ENCODE data around the gene SUCLG2. TPM values are rescaled to one million over a fixed set of nuclear protein-coding genes. Genes with fewer than 3 reads are reported as not detected.

The SUCLG2 gene
- total RNA-seq, 1 experiment from 2014 or later = 38.5 TPM

GRCh38 chr3:67642190-67642589, 12.2 kb downstream of the SUCLG2 start:
- H2AFZ ChIP-seq (ENCODE audit: low read length) = no peak overlapping the region
- H3K4me2 ChIP-seq (ENCODE audit: insufficient read depth, insufficient read length, low read length) = no peak overlapping the region
- H3K79me1 ChIP-seq (ENCODE audit: insufficient read depth, low read depth, low read length, poor library complexity, severe bottlenecking) = no peaks in the 10 kb centered on the region
- no peak overlapping the region for H2AK5ac ChIP-seq (ENCODE audit: insufficient read length, low read length)
- H4K91ac ChIP-seq (ENCODE audit: insufficient read length, low read depth, low read length) = no peak overlapping the region
- H3K23ac ChIP-seq (ENCODE audit: insufficient read length, low read depth, low read length) = no peak overlapping the region
- H4K20me1 ChIP-seq (ENCODE audit: control insufficient read depth, insufficient read depth, insufficient read length) = no peaks in the 10 kb centered on the region
- WGBS (ENCODE audit: extremely low coverage, insufficient read length, low lambda C conversion rate) = no CpG with 5 or more reads among the region's 4 CpGs
- H2BK20ac ChIP-seq (ENCODE audit: low read depth, low read length, poor library complexity, severe bottlenecking) = no peak overlapping the region
- Mint-ChIP-seq H3K4me3 (no peak overlapping the region), H3K27ac (no peak overlapping the region), H3K4me1 (no peaks in the 10 kb centered on the region), H3K9me3 (no peaks in the 10 kb centered on the region; a peak in 1 of 5 replicates), H3K36me3 (ENCODE audit: insufficient read depth in 1 of 3, low read depth in 3 of 3) (peaks cover 0 to 8% (median under 1%) of the 10 kb centered on the region in 3 experiments; a peak in 4 of 7 replicates), H3K27me3 (ENCODE audit: low read depth) (no peaks in the 10 kb centered on the region)
- H3K9me3 ChIP-seq (ENCODE audit: control insufficient read depth, low read depth, low read length) = no peaks in the 10 kb centered on the region
- no peak overlapping the region for H3K27ac ChIP-seq (ENCODE audit: insufficient read length, low read depth, low read length)
- no peak overlapping the region for H3K56ac ChIP-seq (ENCODE audit: insufficient read length, low read depth, low read length)
- H3K23me2 ChIP-seq (ENCODE audit: insufficient read length, low read depth, low read length, poor library complexity, severe bottlenecking) = no peaks in the 10 kb centered on the region
- H3K27me3 ChIP-seq (ENCODE audit: insufficient read depth, low read length) = no peaks in the 10 kb centered on the region
- H3T11ph ChIP-seq (ENCODE audit: low read length) = no peak overlapping the region
- H3K14ac ChIP-seq (ENCODE audit: insufficient read depth, low read length) = no peak overlapping the region
- no peak overlapping the region for H4K5ac ChIP-seq (ENCODE audit: insufficient read length, low read depth, low read length)
- no peak overlapping the region for H2BK15ac ChIP-seq (ENCODE audit: low read depth, low read length)
- DNase-seq = no peak
- H3K79me2 ChIP-seq (ENCODE audit: insufficient read depth, low read length) = no peaks in the 10 kb centered on the region
- no peak overlapping the region for H3K18ac ChIP-seq (ENCODE audit: insufficient read length, low read depth, low read length)
- TF ChIP-seq, protein P1, sequence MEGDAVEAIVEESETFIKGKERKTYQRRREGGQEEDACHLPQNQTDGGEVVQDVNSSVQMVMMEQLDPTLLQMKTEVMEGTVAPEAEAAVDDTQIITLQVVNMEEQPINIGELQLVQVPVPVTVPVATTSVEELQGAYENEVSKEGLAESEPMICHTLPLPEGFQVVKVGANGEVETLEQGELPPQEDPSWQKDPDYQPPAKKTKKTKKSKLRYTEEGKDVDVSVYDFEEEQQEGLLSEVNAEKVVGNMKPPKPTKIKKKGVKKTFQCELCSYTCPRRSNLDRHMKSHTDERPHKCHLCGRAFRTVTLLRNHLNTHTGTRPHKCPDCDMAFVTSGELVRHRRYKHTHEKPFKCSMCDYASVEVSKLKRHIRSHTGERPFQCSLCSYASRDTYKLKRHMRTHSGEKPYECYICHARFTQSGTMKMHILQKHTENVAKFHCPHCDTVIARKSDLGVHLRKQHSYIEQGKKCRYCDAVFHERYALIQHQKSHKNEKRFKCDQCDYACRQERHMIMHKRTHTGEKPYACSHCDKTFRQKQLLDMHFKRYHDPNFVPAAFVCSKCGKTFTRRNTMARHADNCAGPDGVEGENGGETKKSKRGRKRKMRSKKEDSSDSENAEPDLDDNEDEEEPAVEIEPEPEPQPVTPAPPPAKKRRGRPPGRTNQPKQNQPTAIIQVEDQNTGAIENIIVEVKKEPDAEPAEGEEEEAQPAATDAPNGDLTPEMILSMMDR (conservative IDR thresholded peaks at IDR 0.05) = no peak
- no peak overlapping the region for H4K8ac ChIP-seq (replicated peaks; ENCODE audit: insufficient read length, low read depth, low read length)
- H3K4ac ChIP-seq (ENCODE audit: low read depth, low read length) = no peak overlapping the region
- H3K9ac ChIP-seq (ENCODE audit: extremely low read depth, insufficient read length, low read length) = no peak overlapping the region
- no peak overlapping the region for H2BK5ac ChIP-seq (ENCODE audit: insufficient read length, low read length)
- H2BK12ac ChIP-seq (ENCODE audit: insufficient read length, low read depth, low read length) = no peak overlapping the region
- H2BK120ac ChIP-seq (ENCODE audit: low read depth, low read length, poor library complexity, severe bottlenecking) = no peak overlapping the region
- H3K4me1 ChIP-seq (ENCODE audit: insufficient read depth, low read length) = no peaks in the 10 kb centered on the region

Measured in H9 (cell line).